HCT116 (cell line): Measurements from ENCODE around the gene OTOG. TPM values are rescaled to one million over a fixed set of nuclear protein-coding genes. Genes with fewer than 3 reads are reported as not detected.

Experiments used
- ATAC-seq: fragments of 200-7000 bp; cut with Tn5 transposase; 2 replicates; pipeline ENCODE4 v1.9.1; 2020; ENCODE audit warnings: mild to moderate bottlenecking, moderate library complexity
- BruUV-seq: library from RNA; stranded (reverse); fragments of 400-500 nt; replicated peaks from 2 replicates; lab custom pipeline; 2021; lab: Mats Ljungman, UMichigan
- CTCF ChIA-PET: fragments of 300-600 bp; sonication (Branson Sonifier 250); formaldehyde crosslinking; loops from one replicate; lab custom pipeline; 2021; ENCODE audit warnings: antibody characterized with exemption; lab: Charles Lee
- POLR2A ChIA-PET: fragments of 300-600, 350-600 bp; sonication (Branson Sonifier 250); formaldehyde crosslinking; loops from one replicate; lab custom pipeline; 2021; ENCODE audit warnings: antibody characterized with exemption; lab: Charles Lee
- RAD21 ChIA-PET, 2 experiments: fragments of 300-600 bp; sonication (Branson Sonifier 250); formaldehyde crosslinking; loops; one replicate each; lab custom pipeline; 2023; ENCODE audit warnings: low total read pairs in 2 of 2; ENCODE audit not compliant: uncharacterized antibody in 2 of 2, unreplicated experiment in 2 of 2, low non-redundant PET in 1 of 2; lab: Charles Lee
- DNase-seq: peaks from one replicate; pipeline ENCODE4 v3.0.0-alpha.2; 2010; ENCODE audit warnings: low read depth, low spot score
- H2AFZ ChIP-seq: fragments of 200-600 bp; shearing (Covaris generic), sonication (generic); 2 replicates; pipeline ENCODE4 v1.6.1; 2017; ENCODE audit warnings: low read depth, mixed run types, mixed read lengths, antibody characterized with exemption, low read length; ENCODE audit not compliant: poor library complexity, severe bottlenecking
- H3K27ac ChIP-seq: 2 replicates; pipeline ENCODE4 v1.5.1; 2012; ENCODE audit warnings: low read depth, low read length
- H3K27me3 ChIP-seq: fragments of 200-600 bp; sonication (generic); 2 replicates; pipeline ENCODE4 v1.6.1; 2016; ENCODE audit warnings: mixed run types, low read length, mixed read lengths; ENCODE audit not compliant: insufficient read depth
- H3K36me3 ChIP-seq, 2 experiments: fragments of 200-500 bp in 1 of 2; fragments of 200-600 bp in 1 of 2; sonication (Bioruptor generic) in 1 of 2; sonication (generic) in 1 of 2; 2 replicates each; pipeline versions ENCODE4 v1.5.1 to v1.6.1; 2014 to 2016; ENCODE audit warnings: low read length in 2 of 2, inconsistent platforms in 1 of 2, mixed read lengths in 1 of 2, mixed run types in 1 of 2; ENCODE audit not compliant: insufficient read depth in 2 of 2, control insufficient read depth in 1 of 2
- H3K4me1 ChIP-seq, 2 experiments: fragments of 200-600 bp in 1 of 2; sonication (generic) in 1 of 2; 2 replicates each; pipeline versions ENCODE4 v1.5.1 to v1.6.1; 2012 to 2017; ENCODE audit warnings: low read length in 2 of 2, inconsistent platforms in 1 of 2, mild to moderate bottlenecking in 1 of 2, mixed read lengths in 1 of 2, mixed run types in 1 of 2, moderate library complexity in 1 of 2; ENCODE audit not compliant: insufficient read depth in 2 of 2, control insufficient read depth in 1 of 2
- H3K4me2 ChIP-seq: fragments of 200-600 bp; sonication (generic); 2 replicates; pipeline ENCODE4 v1.6.1; 2017; ENCODE audit warnings: mixed run types, low read length, mixed read lengths
- H3K4me3 ChIP-seq, 2 experiments: fragments of 200-600 bp in 1 of 2; sonication (generic) in 1 of 2; replicated peaks in 1 of 2; 2 replicates each; pipeline ENCODE4 v1.5.1; 2011 to 2016; ENCODE audit warnings: low read length in 2 of 2, control low read depth in 1 of 2, low read depth in 1 of 2, mild to moderate bottlenecking in 1 of 2, mixed read lengths in 1 of 2, mixed run types in 1 of 2
- H3K79me2 ChIP-seq: fragments of 200-600 bp; sonication (generic); 2 replicates; pipeline ENCODE4 v1.6.1; 2017; ENCODE audit warnings: mild to moderate bottlenecking, mixed run types, low read length, moderate library complexity, mixed read lengths; ENCODE audit not compliant: insufficient read depth
- H3K9ac ChIP-seq: fragments of 200-600 bp; sonication (generic); 2 replicates; pipeline ENCODE4 v1.6.1; 2016; ENCODE audit warnings: low read length, mixed read lengths
- H3K9me2 ChIP-seq: fragments of 200-600 bp; sonication (generic), shearing (Covaris generic); 2 replicates; pipeline ENCODE4 v1.6.1; 2017; ENCODE audit warnings: mixed run types, mild to moderate bottlenecking, moderate library complexity; ENCODE audit not compliant: insufficient read depth
- H3K9me3 ChIP-seq, 2 experiments: fragments of 200-500 bp in 1 of 2; fragments of 200-600 bp in 1 of 2; sonication (Bioruptor generic) in 1 of 2; sonication (generic) in 1 of 2; 2 replicates each; pipeline ENCODE4 v1.6.1; 2014 to 2017; ENCODE audit warnings: low read length in 2 of 2, mixed read lengths in 2 of 2, inconsistent platforms in 1 of 2, low read depth in 1 of 2, mild to moderate bottlenecking in 1 of 2, mixed run types in 1 of 2, moderate library complexity in 1 of 2; ENCODE audit not compliant: control insufficient read depth in 1 of 2, insufficient read depth in 1 of 2
- H4K20me1 ChIP-seq: fragments of 200-600 bp; sonication (generic), shearing (Covaris generic); 2 replicates; pipeline ENCODE4 v1.6.1; 2017; ENCODE audit warnings: mixed run types, mild to moderate bottlenecking, moderate library complexity; ENCODE audit not compliant: insufficient read depth
- ATF3 ChIP-seq: IDR thresholded peaks from 2 replicates; pipeline ENCODE4 v1.6.1; 2012
- MAX ChIP-seq: IDR thresholded peaks from 2 replicates; pipeline ENCODE4 v1.6.1; 2012
- RAD21 ChIP-seq: IDR thresholded peaks from 2 replicates; pipeline ENCODE4 v1.6.1; 2012; ENCODE audit warnings: low read depth, mild to moderate bottlenecking
- intact Hi-C: fragments of 100-400 bp; cut with micrococcal nuclease; formaldehyde crosslinking; loops from 2 replicates; pipeline ENCODE4 v1.10.0; 2022
- total RNA-seq: library from RNA; stranded (reverse); gene quantifications from one replicate; pipeline ENCODE4 v1.2.1, GENCODE V29; 2021; ENCODE audit not compliant: unreplicated experiment
- TF ChIP-seq, protein P1 (sequence below): IDR thresholded peaks from 2 replicates; pipeline ENCODE4 v1.6.1; 2011; ENCODE audit warnings: mild to moderate bottlenecking, low read length, moderate library complexity; ENCODE audit not compliant: insufficient replicate concordance; ENCODE audit errors: extremely low read depth
- TF ChIP-seq, protein P2 (sequence below), 3 experiments: fragments of 200-600 bp in 1 of 3; sonication (generic) in 1 of 3; IDR thresholded peaks in 2 of 3; conservative IDR thresholded peaks in 1 of 3; 2 replicates each; pipeline ENCODE4 v1.5.1; 2012 to 2017; ENCODE audit warnings: low read depth in 2 of 3, low read length in 2 of 3, antibody characterized with exemption in 1 of 3, borderline replicate concordance in 1 of 3, control low read depth in 1 of 3, mild to moderate bottlenecking in 1 of 3, mixed read lengths in 1 of 3, mixed run types in 1 of 3, moderate library complexity in 1 of 3; ENCODE audit not compliant: insufficient read depth in 1 of 3

The OTOG gene
- total RNA-seq, 1 experiment from 2014 or later = 0.07 TPM

GRCh38 chr11:17498058-17498457, 49.0 kb upstream of the OTOG start:
- H3K4me3 ChIP-seq = no peak overlapping the region
- H3K79me2 ChIP-seq = no peaks in the 10 kb centered on the region
- DNase-seq = peak; percentile 38
- no peak overlapping the region for H3K27ac ChIP-seq
- ChIA-PET POLR2A (no interaction called here), CTCF (no interaction called here)
- no peaks in the 10 kb centered on the region for H4K20me1 ChIP-seq
- no peaks in the 10 kb centered on the region for H3K27me3 ChIP-seq
- no TSS peak for BruUV-seq
- H3K9ac ChIP-seq = no peak overlapping the region
- peak; percentile 81 for ATAC-seq
- intact Hi-C loops = no loop called here
- TF ChIP-seq, protein P1, sequence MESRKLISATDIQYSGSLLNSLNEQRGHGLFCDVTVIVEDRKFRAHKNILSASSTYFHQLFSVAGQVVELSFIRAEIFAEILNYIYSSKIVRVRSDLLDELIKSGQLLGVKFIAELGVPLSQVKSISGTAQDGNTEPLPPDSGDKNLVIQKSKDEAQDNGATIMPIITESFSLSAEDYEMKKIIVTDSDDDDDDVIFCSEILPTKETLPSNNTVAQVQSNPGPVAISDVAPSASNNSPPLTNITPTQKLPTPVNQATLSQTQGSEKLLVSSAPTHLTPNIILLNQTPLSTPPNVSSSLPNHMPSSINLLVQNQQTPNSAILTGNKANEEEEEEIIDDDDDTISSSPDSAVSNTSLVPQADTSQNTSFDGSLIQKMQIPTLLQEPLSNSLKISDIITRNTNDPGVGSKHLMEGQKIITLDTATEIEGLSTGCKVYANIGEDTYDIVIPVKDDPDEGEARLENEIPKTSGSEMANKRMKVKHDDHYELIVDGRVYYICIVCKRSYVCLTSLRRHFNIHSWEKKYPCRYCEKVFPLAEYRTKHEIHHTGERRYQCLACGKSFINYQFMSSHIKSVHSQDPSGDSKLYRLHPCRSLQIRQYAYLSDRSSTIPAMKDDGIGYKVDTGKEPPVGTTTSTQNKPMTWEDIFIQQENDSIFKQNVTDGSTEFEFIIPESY = no peak
- TF ChIP-seq, protein P2, sequence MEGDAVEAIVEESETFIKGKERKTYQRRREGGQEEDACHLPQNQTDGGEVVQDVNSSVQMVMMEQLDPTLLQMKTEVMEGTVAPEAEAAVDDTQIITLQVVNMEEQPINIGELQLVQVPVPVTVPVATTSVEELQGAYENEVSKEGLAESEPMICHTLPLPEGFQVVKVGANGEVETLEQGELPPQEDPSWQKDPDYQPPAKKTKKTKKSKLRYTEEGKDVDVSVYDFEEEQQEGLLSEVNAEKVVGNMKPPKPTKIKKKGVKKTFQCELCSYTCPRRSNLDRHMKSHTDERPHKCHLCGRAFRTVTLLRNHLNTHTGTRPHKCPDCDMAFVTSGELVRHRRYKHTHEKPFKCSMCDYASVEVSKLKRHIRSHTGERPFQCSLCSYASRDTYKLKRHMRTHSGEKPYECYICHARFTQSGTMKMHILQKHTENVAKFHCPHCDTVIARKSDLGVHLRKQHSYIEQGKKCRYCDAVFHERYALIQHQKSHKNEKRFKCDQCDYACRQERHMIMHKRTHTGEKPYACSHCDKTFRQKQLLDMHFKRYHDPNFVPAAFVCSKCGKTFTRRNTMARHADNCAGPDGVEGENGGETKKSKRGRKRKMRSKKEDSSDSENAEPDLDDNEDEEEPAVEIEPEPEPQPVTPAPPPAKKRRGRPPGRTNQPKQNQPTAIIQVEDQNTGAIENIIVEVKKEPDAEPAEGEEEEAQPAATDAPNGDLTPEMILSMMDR (IDR thresholded peaks at IDR 0.05 in 2 of 3, conservative IDR thresholded peaks at IDR 0.05 in 1 of 3; ENCODE audit: borderline replicate concordance in 1 of 3, insufficient read depth in 1 of 3, low read depth in 2 of 3, low read length in 2 of 3) = 0 out of 6 replicates have a peak, but pooled peaks of 1 of the 3 experiments have one; percentile 14
- TF ChIP-seq MAX (peak; percentile 64), ATF3 (no peak), RAD21 (0 out of 2 replicates have a peak, but pooled peaks have one; percentile 6)
- TF ChIP-seq, all 23 proteins: peak for 3
- Histone ChIP-seq H3K9me2 (no peaks in the 10 kb centered on the region), H3K36me3 (no peaks in the 10 kb centered on the region), H3K4me2 (no peak overlapping the region), H3K4me1 (peaks cover 0 to 13% of the 10 kb centered on the region in 2 experiments; a peak in 1 of 4 replicates), H3K9me3 (no peaks in the 10 kb centered on the region), H2AFZ (no peak overlapping the region)
- RAD21 ChIA-PET = no interaction called here
